Measurements from ENCODE around the gene TAF7L. TPM values are rescaled to one million over a fixed set of nuclear protein-coding genes. Genes with fewer than 3 reads are reported as not detected.

TAF7L gene
- total and polyA plus RNA-seq, 2 experiments from 2014 or later: 0.08 TPM; not detected in 1

GRCh38 chrX:101262590-101262989, 28.5 kb downstream of the TAF7L start:
- TF ChIP-seq EZH2 (IDR thresholded peaks at IDR 0.05; ENCODE audit: borderline replicate concordance) (no peak), CTCF (IDR thresholded peaks at IDR 0.05; ENCODE audit: poor library complexity) (no peak), EZH2phosphoT487 (IDR thresholded peaks at IDR 0.05; ENCODE audit: low read depth, severe bottlenecking, unreplicated experiment) (no peak)
- DNase-seq (ENCODE audit: low spot score): no peak
- Histone ChIP-seq H3K4me3 (no peak overlapping the region), H3K27ac (no peak overlapping the region), H3K9me2 (replicated peaks; ENCODE audit: insufficient read depth) (no peaks in the 10 kb centered on the region), H3K79me2 (no peaks in the 10 kb centered on the region), H2AFZ (no peak overlapping the region), H3K36me3 (replicated peaks; ENCODE audit: insufficient read depth, low read depth) (no peaks in the 10 kb centered on the region), H4K20me1 (ENCODE audit: insufficient read depth, poor library complexity, severe bottlenecking) (no peaks in the 10 kb centered on the region), H3K4me2 (no peak overlapping the region), H3K27me3 (no peaks in the 10 kb centered on the region), H3K4me1 (ENCODE audit: insufficient read depth) (no peaks in the 10 kb centered on the region), H3K9me3 (ENCODE audit: low read depth) (no peaks in the 10 kb centered on the region)
- WGBS (ENCODE audit: low lambda C conversion rate, missing lambda C conversion rate): 78% methylated on average over 4 of the region's 4 CpGs

GRCh38 chrX:101260435-101260834, 30.7 kb downstream of the TAF7L start:
- WGBS (ENCODE audit: low lambda C conversion rate, missing lambda C conversion rate): 82% methylated on average over 4 of the region's 4 CpGs
- TF ChIP-seq EZH2 (IDR thresholded peaks at IDR 0.05; ENCODE audit: borderline replicate concordance): no peak
- TF ChIP-seq CTCF (IDR thresholded peaks at IDR 0.05; ENCODE audit: poor library complexity): peak; percentile 14
- H3K4me3 ChIP-seq: no peak overlapping the region
- H3K27me3 ChIP-seq: no peaks in the 10 kb centered on the region
- no peak overlapping the region for H3K4me2 ChIP-seq
- H3K79me2 ChIP-seq: no peaks in the 10 kb centered on the region
- no peaks in the 10 kb centered on the region for H3K36me3 ChIP-seq (replicated peaks; ENCODE audit: insufficient read depth, low read depth)
- DNase-seq (ENCODE audit: low spot score): peak; percentile 8
- no peaks in the 10 kb centered on the region for H3K9me3 ChIP-seq (ENCODE audit: low read depth)
- no peaks in the 10 kb centered on the region for H3K9me2 ChIP-seq (replicated peaks; ENCODE audit: insufficient read depth)
- H2AFZ ChIP-seq: no peak overlapping the region
- H3K27ac ChIP-seq: no peak overlapping the region
- H3K4me1 ChIP-seq (ENCODE audit: insufficient read depth): no peaks in the 10 kb centered on the region
- H4K20me1 ChIP-seq (ENCODE audit: insufficient read depth, poor library complexity, severe bottlenecking): no peaks in the 10 kb centered on the region

DNA sequence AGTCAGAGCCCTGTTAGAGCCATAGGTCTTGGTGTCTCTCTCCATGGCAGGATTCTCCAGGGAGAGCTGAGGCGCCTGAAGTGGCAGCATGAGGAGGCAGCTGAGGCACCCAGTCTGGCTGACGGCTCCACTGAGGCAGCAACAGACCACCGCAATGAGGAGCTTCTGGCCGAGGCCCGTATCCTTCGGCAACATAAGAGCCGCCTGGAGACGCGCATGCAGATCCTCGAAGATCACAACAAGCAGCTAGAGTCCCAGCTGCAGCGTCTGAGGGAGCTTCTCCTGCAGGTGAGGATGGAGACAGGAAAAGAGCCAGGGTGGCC, 32.9 kb downstream of the TAF7L start:
- no peaks in the 10 kb centered on the region for H3K9me2 ChIP-seq (replicated peaks; ENCODE audit: insufficient read depth)
- no peak overlapping the region for H3K27ac ChIP-seq
- H2AFZ ChIP-seq: no peak overlapping the region
- 86% methylated on average over 11 of the region's 11 CpGs for WGBS (ENCODE audit: low lambda C conversion rate, missing lambda C conversion rate)
- no peak overlapping the region for H3K4me3 ChIP-seq
- no peaks in the 10 kb centered on the region for H3K9me3 ChIP-seq (ENCODE audit: low read depth)
- no peaks in the 10 kb centered on the region for H3K36me3 ChIP-seq (replicated peaks; ENCODE audit: insufficient read depth, low read depth)
- no peak overlapping the region for H3K4me2 ChIP-seq
- H3K27me3 ChIP-seq: no peaks in the 10 kb centered on the region
- no peaks in the 10 kb centered on the region for H3K4me1 ChIP-seq (ENCODE audit: insufficient read depth)
- H3K79me2 ChIP-seq: no peaks in the 10 kb centered on the region
- H4K20me1 ChIP-seq (ENCODE audit: insufficient read depth, poor library complexity, severe bottlenecking): no peaks in the 10 kb centered on the region
- TF ChIP-seq CTCF (IDR thresholded peaks at IDR 0.05; ENCODE audit: poor library complexity): no peak
- TF ChIP-seq EZH2phosphoT487 (IDR thresholded peaks at IDR 0.05; ENCODE audit: low read depth, severe bottlenecking, unreplicated experiment): no peak
- TF ChIP-seq EZH2 (IDR thresholded peaks at IDR 0.05; ENCODE audit: borderline replicate concordance): no peak
- no peak for DNase-seq (ENCODE audit: low spot score)

Data from hepatocyte (in vitro differentiated cells).